DMS53 (cell line): ENCODE data around the gene RFX6.

Experiments
- DNase-seq: peaks from one replicate; lab custom pipeline; 2025; lab: John Stamatoyannopoulos, UW

The RFX6 gene

DNA sequence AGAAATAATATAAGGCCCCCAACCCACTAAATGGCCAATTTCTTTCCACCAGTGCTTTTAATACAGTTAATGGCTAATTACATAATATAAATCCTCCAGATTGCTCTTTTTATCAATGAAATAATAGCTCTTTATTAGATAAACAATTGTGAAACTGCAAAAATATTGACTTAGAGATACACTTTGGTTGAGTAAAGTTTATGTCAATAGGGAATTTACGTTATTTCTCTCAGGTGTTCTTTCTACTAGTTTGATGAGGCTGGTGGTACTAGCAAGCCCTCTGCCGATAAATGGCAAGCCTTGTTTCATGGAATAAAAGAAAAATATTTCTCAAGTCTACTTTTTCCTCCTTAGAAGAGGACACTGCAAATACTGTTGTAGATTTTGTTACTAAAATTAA is 18.9 kb downstream of the RFX6 start:
- DNase-seq, result no peak

DNA sequence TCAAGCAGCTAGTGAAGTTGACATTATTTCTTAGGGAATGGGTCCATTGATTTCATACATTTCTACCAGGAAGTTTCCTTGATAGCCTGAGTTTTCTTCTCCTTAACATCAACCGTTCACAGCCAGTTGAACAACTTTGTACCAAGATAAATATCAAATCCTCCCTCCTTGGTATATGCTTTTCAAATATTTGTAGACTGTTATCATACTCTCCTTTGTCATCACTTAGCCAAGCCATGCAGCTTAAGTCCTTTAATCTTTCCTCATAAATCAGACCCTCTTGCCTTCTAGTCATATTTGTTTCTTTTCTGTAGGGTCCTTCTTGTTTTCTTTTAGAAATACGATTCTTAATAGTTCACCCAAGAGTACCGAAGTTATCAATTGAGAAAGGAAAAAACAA is 25.6 kb downstream of the RFX6 start:
- DNase-seq, result no peak

DNA sequence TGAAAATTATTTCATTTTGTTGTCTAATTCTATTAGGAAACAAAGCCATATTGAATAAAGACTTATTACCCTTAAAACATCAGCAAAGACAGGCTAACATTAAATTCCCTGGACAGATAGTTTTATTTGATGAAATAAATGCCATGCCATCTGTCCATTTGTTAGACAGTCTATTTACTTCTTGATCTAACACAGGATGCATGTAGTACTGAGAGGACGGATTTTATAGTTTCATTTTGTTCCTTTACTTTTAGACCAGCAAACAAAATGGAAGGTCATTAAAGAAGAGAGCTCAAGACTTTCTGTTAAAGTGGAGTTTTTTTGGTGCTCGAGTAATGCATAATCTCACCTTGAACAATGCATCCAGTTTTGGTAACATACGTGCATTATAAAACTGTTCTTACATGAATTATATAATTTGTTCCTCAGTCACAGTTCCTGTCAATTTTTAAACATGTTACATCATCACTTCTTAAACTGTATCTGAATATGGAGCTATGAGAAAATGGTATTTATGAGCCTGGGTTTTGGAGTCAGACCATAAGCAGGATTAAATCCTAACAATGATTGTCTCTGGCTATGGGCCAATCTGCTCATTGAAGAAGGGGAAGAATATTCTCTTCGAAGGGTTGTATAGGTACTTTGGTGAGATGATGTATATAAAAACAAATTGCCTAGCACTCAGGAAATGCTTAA is 46.0 kb downstream of the RFX6 start:
- DNase-seq, result no peak

DNA sequence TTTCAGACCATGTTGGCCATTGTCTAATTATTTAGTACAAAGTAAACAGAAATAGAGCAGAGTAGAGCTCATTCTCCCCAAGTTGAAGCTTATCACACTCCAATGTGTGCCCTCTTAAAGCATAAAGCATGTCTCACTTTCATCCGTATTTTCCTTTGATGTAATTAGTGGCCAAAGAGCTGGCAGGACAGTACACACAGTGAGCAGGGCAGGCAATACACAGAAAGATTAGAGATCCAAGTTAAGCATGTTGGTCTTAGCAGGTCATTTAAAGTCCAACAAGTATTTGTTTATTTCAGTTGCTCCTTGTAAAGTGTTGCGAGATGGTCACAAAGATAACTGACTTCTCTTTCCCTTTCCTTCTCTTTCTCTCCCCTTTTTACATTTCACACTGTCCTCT is 47.2 kb downstream of the RFX6 start:
- DNase-seq, result no peak

DNA sequence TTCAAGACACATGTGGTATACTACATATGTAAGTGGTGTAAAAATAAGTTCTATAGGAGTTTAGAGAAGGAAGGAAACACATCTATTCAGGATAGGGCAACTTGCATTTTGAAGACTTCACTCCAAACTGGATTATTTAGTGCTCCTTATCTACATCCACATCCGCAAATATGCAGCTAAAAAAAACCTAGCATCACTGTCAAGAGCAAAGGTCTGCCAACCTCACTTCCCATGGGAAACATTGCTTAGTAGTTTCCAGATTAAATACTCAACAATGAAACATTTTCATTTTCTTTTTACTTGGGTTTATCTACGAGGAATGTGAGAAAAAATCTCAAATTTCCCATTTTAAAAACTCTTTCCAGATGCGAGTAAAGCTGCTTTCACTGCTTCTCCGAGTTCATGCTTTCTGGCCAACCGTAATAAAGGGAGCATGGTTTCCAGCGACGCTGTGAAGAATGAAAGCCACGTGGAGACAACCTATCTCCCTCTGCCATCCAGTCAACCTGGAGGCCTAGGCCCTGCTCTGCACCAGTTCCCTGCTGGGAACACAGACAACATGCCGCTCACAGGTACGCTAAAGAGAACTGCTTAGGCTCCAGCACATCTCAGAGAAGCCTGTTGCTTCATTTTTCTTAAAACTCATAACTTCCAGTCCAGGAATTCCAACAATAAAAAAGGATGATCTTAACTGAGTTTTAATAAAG is 48.2 kb downstream of the RFX6 start:
- no peak for DNase-seq

DNA sequence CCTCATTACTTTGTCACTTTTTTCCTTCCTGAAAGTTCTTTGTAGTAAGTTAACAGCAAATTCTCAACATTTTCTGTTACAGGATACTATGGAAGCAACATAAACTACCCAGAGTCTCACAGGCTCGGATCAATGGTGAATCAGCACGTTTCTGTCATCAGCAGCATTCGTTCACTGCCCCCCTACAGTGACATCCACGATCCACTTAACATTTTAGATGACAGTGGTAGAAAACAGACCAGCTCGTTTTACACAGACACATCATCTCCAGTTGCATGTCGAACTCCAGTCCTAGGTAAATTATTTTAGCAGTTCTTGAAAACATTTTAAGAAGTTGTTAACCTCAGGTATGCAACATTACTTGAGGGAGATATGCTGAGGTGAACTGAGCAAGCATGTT is 51.6 kb downstream of the RFX6 start:
- DNase-seq, result no peak

DNA sequence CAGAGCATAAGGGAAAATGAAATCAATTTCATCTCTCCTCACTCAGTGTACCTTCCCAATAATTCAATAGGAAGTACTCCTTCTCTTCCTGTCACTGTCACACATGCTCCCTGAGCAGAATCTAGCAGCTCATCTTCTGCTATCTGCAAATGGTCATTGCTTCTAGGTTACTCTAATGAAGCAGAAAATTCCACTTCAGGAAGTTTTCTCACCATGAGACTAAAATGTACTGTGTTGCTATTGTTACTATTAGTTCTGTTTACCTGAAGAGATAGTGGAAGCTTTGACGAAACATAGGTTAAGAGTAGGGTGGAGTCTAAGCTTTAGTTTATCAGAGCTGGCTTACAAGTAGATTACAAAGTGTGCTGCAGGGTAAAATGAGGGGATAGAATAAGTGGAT is 52.8 kb downstream of the RFX6 start:
- DNase-seq, result no peak

DNA sequence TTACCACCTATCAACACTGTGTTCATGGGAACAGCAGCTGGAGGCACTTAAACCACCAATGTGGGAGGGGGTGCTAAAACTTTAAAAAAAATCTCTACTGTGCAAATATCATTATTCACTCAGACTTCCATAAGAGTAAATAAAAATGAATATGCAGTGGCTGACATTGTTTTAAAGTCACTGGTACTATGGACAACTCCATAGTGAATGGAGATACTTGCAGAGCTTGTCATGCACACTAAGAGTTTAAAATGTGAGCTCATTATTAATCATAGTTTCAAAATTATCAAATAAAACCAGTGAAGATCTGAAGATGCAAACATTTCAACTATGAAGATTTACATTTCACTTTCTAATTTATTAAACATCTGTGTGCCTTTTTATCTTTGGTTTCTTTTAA is 54.4 kb downstream of the RFX6 start:
- no peak for DNase-seq

DNA sequence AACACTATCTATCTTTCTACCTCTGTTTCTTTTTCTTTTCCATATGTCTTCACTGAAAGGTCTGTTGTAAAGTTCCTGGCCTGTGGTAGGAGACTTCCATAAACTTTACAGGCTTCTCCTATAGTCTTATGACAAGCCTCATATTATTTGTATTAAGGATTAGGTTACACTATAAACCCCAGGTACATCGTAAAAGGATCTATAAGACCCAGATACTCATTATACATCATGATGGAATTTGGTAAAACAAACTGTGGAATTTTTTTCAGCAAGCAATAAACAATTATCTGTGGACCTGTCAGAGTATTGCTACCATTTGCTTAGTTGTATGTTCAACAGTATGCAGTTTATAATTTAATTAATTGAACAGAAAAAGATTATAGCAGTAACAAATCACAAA is 55.5 kb downstream of the RFX6 start:
- DNase-seq, result no peak

DNA sequence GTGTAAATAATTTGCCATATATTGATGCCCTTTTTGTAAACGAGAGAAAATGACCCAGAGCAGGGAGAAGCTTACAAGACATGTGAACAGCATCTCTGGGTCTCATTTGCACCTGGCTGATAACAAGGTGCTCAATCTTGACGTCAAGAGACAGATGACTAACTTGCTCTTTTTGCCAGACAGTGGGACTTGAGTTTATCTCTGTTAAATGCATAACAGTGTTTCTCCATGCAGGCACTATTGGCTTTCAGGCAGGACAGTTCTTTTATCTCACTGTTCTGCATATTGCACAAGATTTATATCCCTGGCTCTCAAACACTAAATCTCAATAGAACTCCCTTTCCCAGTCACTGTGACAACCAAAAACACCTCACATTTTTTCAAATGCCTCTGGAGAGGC is 56.4 kb downstream of the RFX6 start:
- peak; percentile 3 for DNase-seq

DNA sequence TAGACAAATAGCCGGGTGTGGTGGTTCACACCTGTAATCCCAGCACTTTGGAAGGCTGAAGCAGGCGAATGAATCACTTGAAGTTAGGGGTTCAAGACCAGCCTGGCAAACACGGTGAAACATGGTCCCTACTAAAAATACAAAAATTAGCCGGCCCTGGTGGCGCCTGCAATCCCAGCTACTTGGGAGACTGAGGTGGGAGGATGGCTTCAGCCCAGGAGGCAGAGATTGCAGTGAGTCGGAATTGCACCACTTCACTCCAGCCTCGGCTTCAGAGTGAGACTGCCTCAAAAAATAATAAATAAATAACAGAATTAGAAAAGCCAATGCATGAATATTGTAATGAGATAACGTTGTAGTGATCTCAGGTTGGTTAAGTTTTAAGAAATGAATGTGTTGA is 61.3 kb downstream of the RFX6 start:
- no peak for DNase-seq

DNA sequence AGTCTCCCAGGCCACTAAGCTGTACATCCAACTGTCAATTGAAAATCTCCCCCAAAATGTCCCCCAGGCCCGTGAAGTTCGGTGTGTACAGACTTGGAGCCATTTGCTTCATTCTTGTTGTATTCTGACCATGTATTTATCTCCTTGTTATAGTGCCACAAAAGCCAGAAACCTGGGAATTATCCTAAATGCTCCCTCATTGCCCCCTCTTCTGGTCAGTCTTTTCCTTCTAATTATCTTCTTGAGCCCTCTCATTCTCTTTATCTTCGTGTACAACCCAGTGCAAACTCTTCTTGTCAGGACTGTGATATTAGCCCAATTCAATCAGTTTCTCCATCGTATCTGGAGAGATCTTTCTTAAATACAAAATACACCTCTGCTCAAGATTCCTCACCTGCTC is 64.7 kb downstream of the RFX6 start:
- DNase-seq, result no peak

DNA sequence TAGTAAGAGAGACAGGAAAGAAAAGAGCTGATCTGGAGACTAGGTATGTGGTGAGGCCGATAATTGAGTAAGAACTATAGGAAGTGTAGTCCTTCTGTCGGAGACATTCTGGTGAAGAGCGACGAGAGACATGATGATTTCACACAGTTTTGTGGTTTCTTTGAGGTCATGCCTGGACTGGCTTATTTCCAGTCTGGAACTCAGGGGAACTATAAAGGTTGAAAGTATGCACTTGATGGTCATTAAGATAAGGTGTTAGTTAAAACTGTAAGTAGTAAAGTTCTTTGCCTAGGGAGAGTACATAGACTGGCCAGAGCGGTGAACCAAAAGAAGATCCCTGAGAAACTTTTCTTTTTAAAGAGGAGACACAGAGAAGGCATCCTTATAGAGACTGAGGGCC is 68.8 kb downstream of the RFX6 start:
- DNase-seq, result no peak

DNA sequence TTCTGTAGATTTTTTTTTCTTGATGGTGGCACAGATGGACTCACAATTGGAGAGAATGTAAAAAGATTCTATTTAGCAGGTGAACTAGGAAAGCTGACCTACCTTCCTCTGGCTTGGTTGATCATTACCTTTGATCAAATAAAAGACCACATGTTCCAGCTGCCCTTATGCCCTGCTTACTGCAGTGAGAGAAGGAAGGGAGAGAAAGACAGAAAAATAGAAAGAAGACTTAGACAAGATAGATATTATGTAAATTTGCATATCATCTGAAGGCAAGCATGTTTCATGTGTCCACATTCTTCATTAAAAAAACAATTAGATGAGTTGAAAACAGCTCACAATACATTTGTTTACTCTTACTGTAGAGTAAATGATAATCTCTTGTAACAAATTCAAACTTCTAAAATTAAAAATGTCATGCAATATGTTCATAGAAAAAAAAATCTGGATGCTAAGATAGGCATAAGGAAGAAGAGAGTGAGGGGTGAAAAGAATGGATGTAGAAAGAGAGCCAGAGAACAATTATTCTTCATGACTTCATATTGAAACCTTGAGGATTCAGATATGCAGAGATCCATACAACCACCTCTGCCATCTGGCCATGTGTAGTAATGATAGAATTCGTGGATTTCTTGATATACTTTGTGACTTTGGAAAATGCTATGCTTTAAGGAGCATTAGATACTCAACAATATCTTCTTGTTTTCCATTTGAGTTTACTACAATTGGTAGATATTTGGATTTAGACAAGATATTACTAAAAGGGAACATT is 71.7 kb downstream of the RFX6 start:
- peak; percentile 83 for DNase-seq

DNA sequence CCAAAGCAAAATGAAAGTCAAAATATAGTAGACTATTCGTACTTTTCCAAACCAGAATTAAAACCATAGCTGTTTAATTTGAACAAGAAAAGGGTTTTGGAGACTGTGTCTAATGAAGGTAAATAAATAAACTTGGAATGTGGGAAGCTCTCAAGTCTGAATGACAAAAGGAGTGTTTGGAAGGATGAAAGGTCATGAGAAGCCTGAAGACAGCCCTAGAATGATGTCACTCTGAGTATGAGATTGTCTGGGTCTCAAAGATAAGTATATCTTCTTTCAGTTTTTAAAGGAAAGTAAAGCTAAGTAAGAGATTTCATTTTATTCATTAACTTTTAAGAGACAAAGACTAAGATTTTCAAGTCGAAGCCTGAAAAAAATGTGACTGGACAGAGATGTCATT is 72.9 kb downstream of the RFX6 start:
- DNase-seq, result peak; percentile 24

DNA sequence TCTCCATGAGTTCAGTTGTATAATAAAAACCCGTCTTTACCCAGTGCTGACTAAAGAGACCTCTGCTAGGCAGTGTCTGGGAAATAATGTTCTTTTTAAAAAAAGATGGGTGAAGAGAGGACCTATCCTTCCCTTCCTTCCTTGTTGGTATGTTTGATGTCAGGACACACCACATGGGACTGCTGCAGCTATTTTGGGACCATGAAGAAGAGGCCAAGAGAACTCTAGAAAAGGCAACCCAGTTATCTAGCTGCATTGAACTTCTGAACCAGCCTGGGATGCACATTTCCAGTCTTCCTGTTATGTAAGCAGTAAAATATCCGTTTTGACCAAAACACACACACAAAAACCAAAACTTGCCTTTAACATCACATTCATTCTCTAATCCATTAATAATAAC is 77.3 kb downstream of the RFX6 start:
- peak; percentile 34 for DNase-seq

DNA sequence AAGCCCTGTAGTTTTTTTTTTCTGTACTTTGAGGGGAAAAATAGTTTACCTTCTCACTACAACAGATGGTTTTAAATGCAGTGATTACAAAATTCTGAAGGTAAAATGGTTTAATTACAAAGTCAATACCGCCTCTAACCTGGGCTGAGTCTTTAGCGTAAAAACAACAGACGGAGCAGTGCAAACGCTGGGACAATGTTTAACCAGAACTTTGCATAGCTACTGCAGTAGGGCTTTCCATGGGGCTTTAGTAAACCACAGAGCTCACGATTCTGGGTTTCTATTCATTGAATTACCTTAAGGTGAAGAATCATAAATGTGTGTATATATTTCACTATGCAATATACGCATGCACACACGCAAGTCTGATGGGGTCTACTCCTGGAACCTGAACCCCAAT is 77.9 kb downstream of the RFX6 start:
- peak; percentile 79 for DNase-seq

DNA sequence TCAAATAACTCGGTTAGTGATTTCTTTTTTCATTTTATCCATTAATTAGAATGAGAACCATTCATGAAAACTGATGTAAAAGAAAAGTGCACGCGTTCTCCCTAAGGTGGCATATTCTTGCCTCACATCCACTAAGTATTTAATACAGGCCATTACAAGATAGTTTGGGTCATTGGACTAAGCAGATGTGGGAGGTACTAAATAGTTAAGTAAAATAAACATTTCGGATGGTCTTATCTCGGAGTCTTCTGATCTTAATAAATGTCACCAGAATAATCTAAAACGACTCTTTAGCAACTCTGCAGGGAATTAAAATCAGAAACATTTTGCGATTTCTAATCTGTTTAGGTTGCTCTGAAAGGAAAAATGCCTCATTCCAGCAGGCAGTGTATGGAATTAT is 78.7 kb downstream of the RFX6 start:
- no peak for DNase-seq

DNA sequence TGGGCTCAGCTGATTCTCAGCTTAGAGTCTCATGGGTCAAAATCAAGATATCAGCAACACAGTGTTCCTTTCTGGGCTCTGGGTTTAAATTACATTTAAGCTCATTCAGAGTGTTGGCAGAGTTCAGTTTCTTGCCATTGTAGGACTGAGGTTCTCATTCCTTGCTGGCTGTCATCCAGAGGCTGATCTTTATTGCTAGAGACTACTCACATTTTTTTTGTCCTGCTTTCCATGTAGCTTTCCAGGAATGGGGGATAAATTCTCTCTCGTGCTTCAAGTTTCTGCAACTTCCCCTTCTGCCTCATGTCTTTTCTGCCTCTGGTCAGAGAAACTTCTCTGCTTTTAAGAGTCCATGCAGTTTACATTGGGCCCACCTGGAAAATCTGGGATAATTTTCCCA is 86.9 kb downstream of the RFX6 start:
- DNase-seq, result no peak

DNA sequence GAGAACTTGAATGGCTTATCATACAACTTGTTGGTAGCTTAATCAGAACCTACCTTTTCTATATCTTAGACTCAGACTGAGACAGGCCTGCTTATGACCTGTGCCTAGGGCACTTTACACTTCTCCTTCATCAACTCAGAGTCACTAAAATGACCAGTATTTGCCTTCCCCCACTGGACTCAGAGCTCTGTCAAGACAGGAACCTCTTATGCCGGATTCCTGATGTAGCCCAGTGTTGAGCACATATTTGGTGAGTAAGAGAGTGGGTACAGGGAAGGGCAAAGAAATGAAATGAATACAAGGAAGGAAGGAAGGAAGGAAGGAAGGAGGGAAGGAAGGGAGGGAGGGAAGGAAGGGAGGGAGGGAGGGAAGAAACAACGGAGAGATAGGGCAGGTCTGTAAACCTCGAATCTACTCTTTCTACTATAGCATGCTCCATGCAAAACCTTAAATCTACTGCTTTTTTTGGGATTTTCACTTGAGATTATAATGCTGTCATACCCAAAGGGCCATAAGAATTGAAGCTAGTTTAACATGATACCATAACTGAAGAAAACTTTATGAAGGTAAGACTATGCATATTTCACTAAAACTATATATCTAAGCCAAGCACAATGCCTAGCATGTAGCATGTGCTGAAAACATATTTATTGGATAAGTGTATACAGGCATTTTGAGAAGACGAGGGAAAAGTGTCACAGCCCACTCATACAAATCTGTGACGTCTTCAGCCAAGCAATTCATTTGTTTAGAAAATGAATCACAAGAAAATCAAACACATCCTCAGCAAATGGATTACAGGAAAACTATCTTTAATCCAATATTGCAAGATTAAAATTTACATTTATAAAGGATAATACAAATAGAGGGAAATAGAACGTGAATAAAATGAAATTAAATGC is 89.9 kb downstream of the RFX6 start:
- no peak for DNase-seq

DNA sequence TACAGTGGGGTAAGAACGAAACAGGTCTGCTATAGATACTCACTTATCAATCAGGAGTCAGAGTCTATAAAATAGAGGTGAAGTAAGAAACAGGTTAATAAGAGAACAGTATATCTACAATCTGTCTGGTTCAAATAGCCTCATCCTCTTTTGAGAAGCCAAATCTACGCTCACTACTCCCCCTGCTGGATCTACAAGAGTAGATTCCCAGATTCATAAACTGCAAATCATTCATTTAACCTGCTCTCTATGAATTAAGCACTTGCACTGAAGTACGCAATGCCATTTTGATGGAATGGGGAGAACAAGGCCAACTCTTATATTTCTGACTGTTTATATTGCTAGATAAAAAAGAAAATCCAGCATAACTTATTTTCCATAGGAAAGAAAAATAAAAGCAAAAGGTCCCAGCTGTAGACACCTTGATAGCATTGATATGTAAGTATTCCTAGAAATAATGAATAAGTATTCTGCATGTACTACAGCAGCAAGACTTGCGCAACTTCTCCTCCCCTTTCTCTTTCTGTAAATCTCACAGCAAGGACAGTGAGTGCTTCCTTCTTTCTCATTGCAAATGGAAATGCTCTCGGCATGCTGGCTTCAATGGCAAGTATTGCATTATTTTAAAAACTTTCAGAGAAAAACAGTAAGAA is 92.3 kb downstream of the RFX6 start:
- peak; percentile 78 for DNase-seq

DNA sequence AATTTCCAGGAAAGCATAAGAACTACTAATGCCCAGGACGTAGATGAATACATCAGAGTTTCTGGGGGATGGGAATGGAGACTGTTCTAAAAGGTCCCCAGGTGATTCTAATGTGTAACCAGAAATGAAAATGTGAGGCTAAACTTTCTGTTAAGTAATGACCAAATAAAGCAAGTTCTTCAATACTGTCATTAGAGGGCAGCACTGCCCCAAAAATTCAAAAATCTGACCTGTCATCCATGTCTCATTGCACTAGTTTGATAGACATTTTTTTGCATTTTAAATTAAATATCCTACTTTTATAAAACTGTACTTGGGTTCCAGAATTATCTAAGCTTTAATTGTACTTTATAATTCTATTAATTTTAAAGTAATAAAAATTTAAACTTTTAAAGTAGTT is 94.9 kb downstream of the RFX6 start:
- DNase-seq, result peak; percentile 69
